Measurements from ENCODE around the gene RNF130.

Gene RNF130

DNA sequence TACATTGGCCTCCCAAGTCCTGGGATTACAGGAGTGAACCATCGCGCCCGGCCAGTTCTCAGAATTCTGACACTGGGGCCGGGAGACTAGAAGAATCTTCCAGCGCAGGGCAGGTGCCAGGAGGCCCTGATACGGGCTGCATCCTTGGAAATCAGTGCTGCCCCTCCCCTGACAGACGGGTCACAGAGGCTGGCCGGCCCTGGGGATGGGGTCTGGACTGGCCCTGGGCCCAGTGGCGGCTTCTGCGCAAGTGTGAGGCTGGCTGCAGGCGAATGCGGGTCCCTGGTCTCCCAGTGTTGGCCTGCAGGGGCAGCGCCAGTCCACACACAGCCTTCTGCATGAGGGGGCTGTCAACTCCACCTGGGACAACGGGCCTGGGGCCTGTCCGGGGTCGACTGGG is 163.0 kb downstream of the RNF130 start:
- no peak for DNase-seq

- DNase-seq: peak; percentile 77
Observed at GRCh38 chr5:179907556-179908324, 163.8 kb downstream of the RNF130 start, which contains the start of gene TBC1D9B. Gene TBC1D9B, minus strand, starts transcription at chr5:179907897. Its CDS starts 76 bp downstream, at chr5:179907821.

DNA sequence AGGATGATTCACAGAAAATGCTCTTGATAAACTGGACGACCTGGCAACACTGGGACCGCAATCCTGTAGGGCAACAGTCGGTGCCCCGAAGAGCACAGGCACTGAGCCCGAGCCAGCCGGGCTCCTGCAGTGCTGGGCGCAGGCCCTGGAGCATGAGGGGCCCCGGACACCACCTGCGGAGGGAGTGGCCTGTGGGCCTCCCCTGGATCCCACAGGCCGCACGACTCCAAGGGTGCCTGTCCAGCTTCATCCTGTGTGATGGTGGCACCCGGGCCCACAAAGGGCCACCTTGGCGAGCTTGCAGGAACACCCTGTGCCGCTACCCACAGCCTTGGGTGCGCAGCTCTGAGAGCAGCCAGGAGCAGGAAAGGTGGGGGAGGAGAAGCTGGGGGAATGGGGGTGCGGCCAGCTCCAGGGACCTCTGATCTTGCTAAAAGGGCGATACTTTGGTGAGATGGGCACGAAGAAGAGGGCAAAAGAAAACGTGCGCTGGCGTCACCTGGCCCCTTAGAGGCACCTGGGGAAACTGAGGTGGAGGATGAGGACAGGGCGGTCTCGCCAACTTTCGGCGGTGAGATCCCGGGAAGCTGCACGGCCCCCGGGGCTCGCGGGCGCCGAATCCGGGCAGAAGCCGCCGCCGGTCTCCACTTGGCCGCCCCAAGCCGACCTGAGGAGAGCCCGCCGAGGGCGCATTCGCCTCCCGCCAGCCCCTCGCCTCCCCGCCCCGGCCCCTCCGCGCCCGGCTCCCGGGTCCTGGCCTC is 164.6 kb downstream of the RNF130 start:
- no peak for DNase-seq

DNA sequence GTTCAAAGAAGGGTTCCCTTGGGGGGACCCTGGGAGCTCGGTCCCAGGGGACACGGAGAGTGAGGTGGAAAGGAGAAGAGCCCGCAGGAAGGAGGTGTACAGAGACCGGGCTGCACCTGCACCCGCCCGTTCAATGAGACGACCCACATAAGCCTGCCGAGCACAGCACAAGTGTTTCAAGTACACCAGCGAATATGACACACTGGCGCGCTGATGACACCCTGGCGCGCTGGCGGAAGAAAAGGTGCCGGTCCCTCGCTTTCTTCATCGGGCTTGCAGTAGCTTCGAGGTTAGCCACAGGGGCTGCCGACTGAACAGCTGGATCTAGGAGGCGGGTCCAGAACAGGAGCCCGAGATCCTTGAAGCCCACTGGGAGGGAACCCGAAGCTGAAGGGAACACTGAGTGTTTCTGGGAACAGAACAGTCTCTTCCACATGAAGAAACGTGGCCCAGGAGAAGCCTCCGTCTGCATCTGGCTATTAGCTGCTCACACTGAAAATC is 165.2 kb downstream of the RNF130 start:
- no peak for DNase-seq

DNA sequence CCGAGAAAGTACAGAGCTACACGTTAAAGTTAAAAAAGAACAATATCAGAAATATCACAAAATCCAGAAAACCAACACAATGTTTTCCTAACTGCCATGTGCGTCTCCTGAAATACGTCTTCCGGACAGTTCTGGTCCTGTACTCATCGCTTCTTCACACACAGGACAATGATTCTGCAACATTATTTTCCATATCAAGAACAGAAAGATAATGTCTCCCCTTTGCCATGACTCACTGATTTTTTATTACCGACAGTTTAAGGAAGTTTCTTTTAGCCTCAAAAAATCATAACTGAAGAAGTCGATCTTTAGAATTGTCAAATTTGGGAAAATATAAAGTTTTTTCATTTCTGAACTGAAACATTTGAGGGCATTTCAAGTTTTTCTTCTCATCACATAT is 166.4 kb downstream of the RNF130 start:
- no peak for DNase-seq
